DMS114 treated with DMSO at 0.1 percent for 48 hours (cell line): ENCODE measurements around the gene BLOC1S3.
A peak's percentile ranks its signal among the peaks of the same experiment; 100 is the strongest.

Experiments used
- DNase-seq: peaks from one replicate; lab custom pipeline; 2025; ENCODE audit not compliant: unreplicated experiment; lab: John Stamatoyannopoulos, UW

Gene BLOC1S3, protein sequence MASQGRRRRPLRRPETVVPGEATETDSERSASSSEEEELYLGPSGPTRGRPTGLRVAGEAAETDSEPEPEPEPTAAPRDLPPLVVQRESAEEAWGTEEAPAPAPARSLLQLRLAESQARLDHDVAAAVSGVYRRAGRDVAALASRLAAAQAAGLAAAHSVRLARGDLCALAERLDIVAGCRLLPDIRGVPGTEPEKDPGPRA

GRCh38 chr19:45178262-45179071, at the start of gene BLOC1S3:
Gene BLOC1S3, plus strand, starts transcription at chr19:45178784. Its CDS starts 513 bp downstream, at chr19:45179297.
- peak; percentile 99 for DNase-seq

- DNase-seq: no peak
These were observed 49.8 kb upstream of the BLOC1S3 start for GRCh38 chr19:45128806-45129205.

GRCh38 chr19:45130236-45130635, 48.3 kb upstream of the BLOC1S3 start:
- no peak for DNase-seq

DNA sequence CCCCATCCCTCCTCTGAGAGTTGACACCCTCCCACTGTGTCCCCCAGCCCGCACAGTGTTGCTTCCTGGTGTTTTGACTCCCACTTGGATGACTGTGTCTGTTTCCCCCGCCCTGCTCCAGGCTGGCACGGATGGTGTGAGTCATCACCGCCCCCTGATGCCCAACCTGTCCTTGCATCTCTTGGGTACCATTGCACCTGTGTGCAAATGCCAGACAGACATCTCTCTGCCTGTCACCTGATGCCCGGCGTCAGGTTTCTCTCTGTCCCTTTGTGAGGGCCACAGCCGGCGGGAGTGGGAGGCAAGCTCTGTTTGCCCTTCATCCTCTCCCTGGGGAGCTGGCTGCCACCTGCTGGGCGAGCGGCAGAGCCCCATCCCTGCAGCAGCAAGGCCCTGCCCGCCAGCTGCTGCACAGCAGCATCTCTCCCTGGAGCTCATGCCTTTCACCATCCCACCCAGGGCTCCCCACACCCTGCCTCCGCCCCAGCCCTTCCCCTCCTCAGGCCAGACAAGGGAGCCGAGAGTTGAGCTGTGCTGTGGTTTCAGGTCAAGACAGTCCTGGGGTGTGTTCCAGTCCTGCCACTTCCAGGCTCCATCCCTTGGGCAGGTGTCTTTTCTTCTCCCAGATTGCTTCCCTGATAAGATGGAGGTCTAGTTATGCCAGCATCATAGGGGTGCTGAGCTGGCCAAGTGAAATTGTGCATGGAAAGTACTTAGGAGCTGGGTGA, 47.5 kb upstream of the BLOC1S3 start:
- DNase-seq: no peak

DNA sequence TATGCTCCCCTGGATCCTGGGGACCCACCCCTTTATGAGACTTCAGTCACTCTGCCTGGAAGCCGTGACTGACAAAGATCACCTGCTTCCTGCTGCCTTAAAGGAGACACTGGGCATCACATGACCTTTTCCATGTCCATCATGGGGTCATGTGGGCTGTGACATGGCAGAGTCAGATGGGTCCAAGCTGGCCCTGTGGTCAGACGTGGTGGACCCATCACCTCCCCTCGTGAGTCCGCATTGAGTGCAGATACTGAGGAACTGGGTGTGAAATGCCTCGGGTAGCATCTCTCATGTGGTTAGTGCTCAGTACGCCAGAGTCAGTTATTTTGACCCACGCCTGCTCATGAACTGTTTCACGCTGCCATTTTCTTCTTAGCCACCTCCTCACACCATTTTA, 44.9 kb upstream of the BLOC1S3 start:
- DNase-seq: no peak

DNA sequence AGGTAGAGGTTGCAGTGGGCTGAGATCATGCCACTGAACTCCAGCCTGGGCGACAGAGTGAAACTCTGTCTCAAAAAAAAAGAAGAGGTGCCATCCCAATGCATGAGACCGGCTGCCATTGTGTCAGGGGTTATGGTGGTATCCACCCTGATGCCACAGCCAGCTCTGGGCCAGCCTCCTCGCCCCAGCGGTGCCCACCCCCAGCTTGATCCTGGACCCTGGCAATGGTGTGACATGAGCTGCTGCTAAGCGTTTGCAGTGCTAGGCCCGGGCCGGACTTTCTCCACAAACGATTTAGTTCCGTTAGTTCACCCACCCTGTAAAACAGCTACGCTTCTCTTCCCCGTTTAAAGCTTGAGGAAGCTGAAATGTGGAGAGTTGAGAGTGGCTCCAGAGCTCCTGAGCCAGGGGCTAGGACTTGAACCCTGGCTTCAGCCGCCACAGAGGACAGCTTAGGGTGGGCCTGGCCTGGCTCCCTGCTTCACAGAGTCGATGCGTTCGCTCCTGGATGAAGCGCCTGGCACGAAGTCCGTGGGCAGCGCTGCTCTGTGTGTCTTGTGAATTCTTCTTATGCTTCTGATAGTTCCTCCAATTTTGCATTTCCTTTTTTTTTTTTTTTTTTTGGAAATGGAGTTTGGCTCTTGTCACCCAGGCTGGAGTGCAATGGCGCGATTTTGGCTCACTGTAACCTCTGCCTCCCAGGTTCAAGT, 43.3 kb upstream of the BLOC1S3 start:
- DNase-seq: no peak

- no peak for DNase-seq
These were observed 41.9 kb upstream of the BLOC1S3 start for GRCh38 chr19:45136507-45137178.

- DNase-seq: no peak
These were observed 41.3 kb upstream of the BLOC1S3 start for GRCh38 chr19:45137179-45137761.

- DNase-seq: no peak
These were observed 40.3 kb upstream of the BLOC1S3 start for GRCh38 chr19:45138303-45138751.

DNA sequence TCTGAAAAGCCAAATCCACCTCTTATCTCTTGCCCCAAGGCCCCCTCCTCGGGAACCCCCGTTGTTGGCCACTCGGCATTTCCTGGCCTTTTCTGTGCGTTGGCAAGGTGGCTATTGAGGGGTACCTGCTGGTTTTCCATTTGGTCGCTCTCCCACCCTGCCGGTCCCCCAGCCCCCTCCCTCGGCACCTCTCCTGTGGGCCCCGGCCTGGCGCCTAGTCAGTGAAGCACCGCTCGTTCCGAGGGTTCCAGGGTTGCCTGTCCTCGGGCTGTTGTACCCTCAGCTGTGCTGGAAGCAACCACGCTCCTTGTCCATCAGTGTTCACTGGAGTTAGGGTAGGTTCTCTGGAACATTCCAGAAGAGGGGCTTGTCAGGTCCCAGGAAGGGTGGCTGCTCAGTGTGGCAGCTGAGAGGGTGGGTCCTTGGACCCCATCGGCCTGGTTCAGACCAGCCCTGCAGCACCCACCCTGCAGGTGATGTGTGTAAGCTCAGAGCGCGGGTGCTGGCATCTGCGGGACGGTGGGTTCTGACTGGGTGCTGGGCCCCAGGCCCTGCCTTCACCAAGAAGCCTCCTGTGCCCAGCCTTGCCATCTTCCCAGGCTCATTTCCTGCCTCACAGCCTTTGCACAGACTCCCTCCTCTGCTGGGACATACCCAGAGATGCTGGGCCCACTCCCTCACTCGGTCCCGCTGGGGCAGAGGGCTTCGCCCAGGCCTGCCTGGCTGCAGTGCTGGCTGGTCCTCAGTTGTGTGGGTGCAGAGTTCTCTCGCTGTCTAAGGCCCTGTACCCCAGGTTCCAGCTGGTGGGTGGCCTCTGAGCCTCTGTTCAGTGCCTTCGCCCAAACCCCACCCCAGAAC, 39.1 kb upstream of the BLOC1S3 start:
- DNase-seq: no peak

GRCh38 chr19:45140144-45140503, 38.5 kb upstream of the BLOC1S3 start:
- DNase-seq: no peak

DNA sequence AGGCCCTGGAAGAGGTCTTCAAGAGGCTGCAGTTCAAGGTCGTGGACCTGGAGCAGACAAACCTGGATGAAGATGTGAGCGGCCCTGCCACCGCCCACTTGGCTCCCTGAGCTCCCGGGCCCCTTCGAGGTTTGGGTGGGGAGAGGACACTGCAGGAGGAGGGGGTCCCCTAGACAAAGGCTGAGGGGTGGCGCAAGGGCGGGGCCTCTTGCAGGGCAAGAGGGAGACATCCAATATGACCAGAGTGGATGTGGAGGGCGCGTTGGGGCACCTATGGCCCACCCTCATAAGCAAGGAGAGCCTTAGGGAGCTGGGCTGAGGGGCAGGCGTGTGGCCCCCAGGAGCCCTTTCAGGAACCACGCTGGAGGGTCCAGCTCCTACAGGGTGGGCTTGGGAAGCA, 38.1 kb upstream of the BLOC1S3 start:
- DNase-seq: no peak

- no peak for DNase-seq
These were observed 37.2 kb upstream of the BLOC1S3 start for GRCh38 chr19:45141203-45141900.

DNA sequence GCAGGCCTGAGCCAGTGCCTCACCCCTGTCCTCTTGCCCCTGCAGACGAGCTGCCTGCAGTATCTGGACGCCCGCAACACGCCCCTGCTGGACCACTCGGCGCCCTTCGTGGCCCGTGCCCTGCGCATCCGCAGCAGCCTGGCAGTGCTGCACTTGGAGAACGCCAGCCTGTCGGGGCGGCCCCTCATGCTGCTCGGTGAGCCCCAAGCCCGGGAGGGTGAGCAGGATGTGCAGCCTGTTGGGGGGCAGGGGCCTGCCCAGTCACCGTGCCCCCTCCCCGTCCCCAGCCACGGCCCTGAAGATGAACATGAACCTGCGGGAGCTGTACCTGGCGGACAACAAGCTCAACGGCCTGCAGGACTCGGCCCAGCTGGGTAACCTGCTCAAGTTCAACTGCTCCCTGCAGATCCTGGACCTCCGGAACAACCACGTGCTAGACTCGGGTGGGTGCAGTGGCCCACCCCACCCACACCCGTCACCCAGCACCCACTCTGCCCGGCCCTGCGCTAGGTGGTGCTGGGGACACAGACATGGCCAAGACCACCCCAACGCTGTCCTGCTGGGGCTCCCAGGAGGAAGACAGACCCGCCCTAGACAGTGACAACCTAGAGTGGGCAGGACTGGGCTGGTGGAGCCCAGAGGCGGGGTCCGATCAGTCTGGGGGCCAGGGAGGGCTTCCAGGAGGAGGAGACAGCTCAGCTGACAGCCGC, 36.4 kb upstream of the BLOC1S3 start:
- no peak for DNase-seq

DNA sequence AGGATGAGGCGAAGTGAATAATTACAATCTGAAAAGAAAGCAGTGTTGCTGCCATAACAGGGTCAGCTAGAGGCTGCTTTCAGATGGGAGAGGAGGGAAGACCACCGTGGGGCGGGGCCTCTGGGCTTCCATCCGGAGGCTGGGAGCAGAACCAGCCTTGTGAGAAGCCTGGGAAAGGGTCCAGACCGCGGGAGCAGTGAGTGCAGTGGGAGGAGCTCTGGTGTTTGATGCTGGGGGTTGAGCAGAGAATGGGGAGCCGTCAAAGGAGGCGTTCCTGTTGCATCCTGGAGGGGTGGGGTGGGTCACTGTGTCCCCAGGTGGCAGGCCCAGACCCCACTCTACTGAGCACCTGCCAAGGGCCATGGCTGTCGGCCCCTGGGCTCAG, 35.9 kb upstream of the BLOC1S3 start:
- no peak for DNase-seq

- no peak for DNase-seq
These were observed 33.9 kb upstream of the BLOC1S3 start for GRCh38 chr19:45144431-45145269.
